ENCODE measurements around the gene PMVK. TPM values are rescaled to one million over a fixed set of nuclear protein-coding genes. Genes with fewer than 3 reads are reported as not detected.

PMVK gene
- total and polyA plus RNA-seq, 2 donors = 14.7 to 27.5 TPM

- Histone ChIP-seq H3K9me3 (ENCODE audit: control insufficient read depth in 2 of 2, insufficient read depth in 1 of 2, low read length in 1 of 2) (peaks cover 0 to 3% of the 10 kb centered on the region in 2 donors), H3K36me3 (ENCODE audit: control insufficient read depth in 2 of 2, insufficient read depth in 2 of 2, low read length in 1 of 2) (peaks cover 33 to 41% of the 10 kb centered on the region in 2 donors), H3K27me3 (ENCODE audit: control insufficient read depth in 2 of 2, insufficient read depth in 1 of 2, low read length in 1 of 2) (no peaks in the 10 kb centered on the region), H3K4me1 (ENCODE audit: control insufficient read depth in 2 of 2, insufficient read depth in 2 of 2, low read length in 2 of 2) (peaks cover 11 to 36% of the 10 kb centered on the region in 2 donors), H3K27ac (ENCODE audit: low read depth in 1 of 2, low read length in 1 of 2) (peak overlapping the region; percentile 43 to 70), H3K4me3 (ENCODE audit: low read length in 2 of 2) (peak overlapping the region in 1 of 2 donors; percentile 4)
- DNase-seq (ENCODE audit: low read depth in 6 of 9, low spot score in 9 of 9) = no peak
- WGBS = 83% methylated on average over 22 of the region's 22 CpGs
Measured at GRCh38 chr1:154969860-154970452, 33.4 kb upstream of the PMVK start.

GRCh38 chr1:154969246-154969645 is 32.7 kb upstream of the PMVK start:
- H3K9me3 ChIP-seq (ENCODE audit: control insufficient read depth in 2 of 2, insufficient read depth in 1 of 2, low read length in 1 of 2) = peaks cover 0 to 3% of the 10 kb centered on the region in 2 donors
- no peak for DNase-seq (ENCODE audit: low read depth in 6 of 9, low spot score in 9 of 9)
- H3K4me3 ChIP-seq (ENCODE audit: low read length in 2 of 2) = no peak overlapping the region
- H3K27ac ChIP-seq (ENCODE audit: low read depth in 1 of 2, low read length in 1 of 2) = no peak overlapping the region
- H3K27me3 ChIP-seq (ENCODE audit: control insufficient read depth in 2 of 2, insufficient read depth in 1 of 2, low read length in 1 of 2) = no peaks in the 10 kb centered on the region
- H3K36me3 ChIP-seq (ENCODE audit: control insufficient read depth in 2 of 2, insufficient read depth in 2 of 2, low read length in 1 of 2) = peaks cover 40 to 45% of the 10 kb centered on the region in 2 donors
- 94% methylated on average over 5 of the region's 5 CpGs for WGBS
- H3K4me1 ChIP-seq (ENCODE audit: control insufficient read depth in 2 of 2, insufficient read depth in 2 of 2, low read length in 2 of 2) = peaks cover 11 to 36% of the 10 kb centered on the region in 2 donors

- peaks cover 0 to 2% of the 10 kb centered on the region in 2 donors for H3K9me3 ChIP-seq (ENCODE audit: control insufficient read depth in 2 of 2, insufficient read depth in 1 of 2, low read length in 1 of 2)
- no peak for DNase-seq (ENCODE audit: low read depth in 6 of 9, low spot score in 9 of 9)
- 99% methylated on average over 3 of the region's 3 CpGs for WGBS
- no peak overlapping the region for H3K4me3 ChIP-seq (ENCODE audit: low read length in 2 of 2)
- peaks cover 43 to 49% of the 10 kb centered on the region in 2 donors for H3K36me3 ChIP-seq (ENCODE audit: control insufficient read depth in 2 of 2, insufficient read depth in 2 of 2, low read length in 1 of 2)
- H3K4me1 ChIP-seq (ENCODE audit: control insufficient read depth in 2 of 2, insufficient read depth in 2 of 2, low read length in 2 of 2) = peaks cover 11 to 37% of the 10 kb centered on the region in 2 donors
- peak overlapping the region in 1 of 2 donors; percentile 12 for H3K27ac ChIP-seq (ENCODE audit: low read depth in 1 of 2, low read length in 1 of 2)
- H3K27me3 ChIP-seq (ENCODE audit: control insufficient read depth in 2 of 2, insufficient read depth in 1 of 2, low read length in 1 of 2) = no peaks in the 10 kb centered on the region
Measured at GRCh38 chr1:154968731-154969130, 32.2 kb upstream of the PMVK start.

GRCh38 chr1:154967331-154967950 is 30.9 kb upstream of the PMVK start:
- H3K27me3 ChIP-seq (ENCODE audit: control insufficient read depth in 2 of 2, insufficient read depth in 1 of 2, low read length in 1 of 2) = no peaks in the 10 kb centered on the region
- no peak for DNase-seq (ENCODE audit: low read depth in 6 of 9, low spot score in 9 of 9)
- H3K36me3 ChIP-seq (ENCODE audit: control insufficient read depth in 2 of 2, insufficient read depth in 2 of 2, low read length in 1 of 2) = peaks cover 52 to 59% of the 10 kb centered on the region in 2 donors
- WGBS = 95% methylated on average over 5 of the region's 5 CpGs
- peaks cover 6 to 35% of the 10 kb centered on the region in 2 donors for H3K4me1 ChIP-seq (ENCODE audit: control insufficient read depth in 2 of 2, insufficient read depth in 2 of 2, low read length in 2 of 2)
- no peak overlapping the region for H3K27ac ChIP-seq (ENCODE audit: low read depth in 1 of 2, low read length in 1 of 2)
- H3K4me3 ChIP-seq (ENCODE audit: low read length in 2 of 2) = no peak overlapping the region
- H3K9me3 ChIP-seq (ENCODE audit: control insufficient read depth in 2 of 2, insufficient read depth in 1 of 2, low read length in 1 of 2) = no peaks in the 10 kb centered on the region

GRCh38 chr1:154966111-154966510 is 29.6 kb upstream of the PMVK start:
- no peak for DNase-seq (ENCODE audit: low read depth in 6 of 9, low spot score in 9 of 9)
- 96% methylated on average over 7 of the region's 7 CpGs for WGBS
- peaks cover 4 to 28% of the 10 kb centered on the region in 2 donors for H3K4me1 ChIP-seq (ENCODE audit: control insufficient read depth in 2 of 2, insufficient read depth in 2 of 2, low read length in 2 of 2)
- H3K36me3 ChIP-seq (ENCODE audit: control insufficient read depth in 2 of 2, insufficient read depth in 2 of 2, low read length in 1 of 2) = peaks cover 52 to 59% of the 10 kb centered on the region in 2 donors
- no peak overlapping the region for H3K27ac ChIP-seq (ENCODE audit: low read depth in 1 of 2, low read length in 1 of 2)
- peaks cover 0 to 5% of the 10 kb centered on the region in 2 donors for H3K9me3 ChIP-seq (ENCODE audit: control insufficient read depth in 2 of 2, insufficient read depth in 1 of 2, low read length in 1 of 2)
- no peak overlapping the region for H3K4me3 ChIP-seq (ENCODE audit: low read length in 2 of 2)
- H3K27me3 ChIP-seq (ENCODE audit: control insufficient read depth in 2 of 2, insufficient read depth in 1 of 2, low read length in 1 of 2) = no peaks in the 10 kb centered on the region

GRCh38 chr1:154964359-154964758 is 27.8 kb upstream of the PMVK start:
- Histone ChIP-seq H3K27me3 (ENCODE audit: control insufficient read depth in 2 of 2, insufficient read depth in 1 of 2, low read length in 1 of 2) (no peaks in the 10 kb centered on the region), H3K27ac (ENCODE audit: low read depth in 1 of 2, low read length in 1 of 2) (no peak overlapping the region), H3K36me3 (ENCODE audit: control insufficient read depth in 2 of 2, insufficient read depth in 2 of 2, low read length in 1 of 2) (peaks cover 56 to 57% of the 10 kb centered on the region in 2 donors), H3K4me3 (ENCODE audit: low read length in 2 of 2) (no peak overlapping the region), H3K9me3 (ENCODE audit: control insufficient read depth in 2 of 2, insufficient read depth in 1 of 2, low read length in 1 of 2) (peaks cover 0 to 5% of the 10 kb centered on the region in 2 donors), H3K4me1 (ENCODE audit: control insufficient read depth in 2 of 2, insufficient read depth in 2 of 2, low read length in 2 of 2) (peaks cover 8 to 28% of the 10 kb centered on the region in 2 donors)
- 88% methylated on average over 6 of the region's 6 CpGs for WGBS
- DNase-seq (ENCODE audit: low read depth in 6 of 9, low spot score in 9 of 9) = no peak

GRCh38 chr1:154963643-154964042 is 27.1 kb upstream of the PMVK start:
- Histone ChIP-seq H3K4me1 (ENCODE audit: control insufficient read depth in 2 of 2, insufficient read depth in 2 of 2, low read length in 2 of 2) (peaks cover 8 to 28% of the 10 kb centered on the region in 2 donors), H3K4me3 (ENCODE audit: low read length in 2 of 2) (no peak overlapping the region), H3K27me3 (ENCODE audit: control insufficient read depth in 2 of 2, insufficient read depth in 1 of 2, low read length in 1 of 2) (no peaks in the 10 kb centered on the region), H3K36me3 (ENCODE audit: control insufficient read depth in 2 of 2, insufficient read depth in 2 of 2, low read length in 1 of 2) (peaks cover 58 to 63% of the 10 kb centered on the region in 2 donors), H3K27ac (ENCODE audit: low read depth in 1 of 2, low read length in 1 of 2) (no peak overlapping the region), H3K9me3 (ENCODE audit: control insufficient read depth in 2 of 2, insufficient read depth in 1 of 2, low read length in 1 of 2) (peaks cover 0 to 5% of the 10 kb centered on the region in 2 donors)
- 95% methylated on average over 8 of the region's 8 CpGs for WGBS
- DNase-seq (ENCODE audit: low read depth in 6 of 9, low spot score in 9 of 9) = no peak

- peaks cover 54 to 66% of the 10 kb centered on the region in 2 donors for H3K36me3 ChIP-seq (ENCODE audit: control insufficient read depth in 2 of 2, insufficient read depth in 2 of 2, low read length in 1 of 2)
- H3K27me3 ChIP-seq (ENCODE audit: control insufficient read depth in 2 of 2, insufficient read depth in 1 of 2, low read length in 1 of 2) = no peaks in the 10 kb centered on the region
- H3K9me3 ChIP-seq (ENCODE audit: control insufficient read depth in 2 of 2, insufficient read depth in 1 of 2, low read length in 1 of 2) = peaks cover 0 to 5% of the 10 kb centered on the region in 2 donors
- WGBS = 94% methylated on average over 6 of the region's 6 CpGs
- DNase-seq (ENCODE audit: low read depth in 6 of 9, low spot score in 9 of 9) = no peak
- H3K27ac ChIP-seq (ENCODE audit: low read depth in 1 of 2, low read length in 1 of 2) = no peak overlapping the region
- H3K4me1 ChIP-seq (ENCODE audit: control insufficient read depth in 2 of 2, insufficient read depth in 2 of 2, low read length in 2 of 2) = peaks cover 8 to 32% of the 10 kb centered on the region in 2 donors
- peak overlapping the region in 1 of 2 donors; percentile 85 for H3K4me3 ChIP-seq (ENCODE audit: low read length in 2 of 2)
Measured at GRCh38 chr1:154962795-154963330, 26.3 kb upstream of the PMVK start.

GRCh38 chr1:154962156-154962749 is 25.7 kb upstream of the PMVK start:
- Histone ChIP-seq H3K4me1 (ENCODE audit: control insufficient read depth in 2 of 2, insufficient read depth in 2 of 2, low read length in 2 of 2) (peaks cover 8 to 36% of the 10 kb centered on the region in 2 donors), H3K36me3 (ENCODE audit: control insufficient read depth in 2 of 2, insufficient read depth in 2 of 2, low read length in 1 of 2) (peaks cover 48 to 66% of the 10 kb centered on the region in 2 donors), H3K4me3 (ENCODE audit: low read length in 2 of 2) (peak overlapping the region; percentile 78 to 85), H3K27me3 (ENCODE audit: control insufficient read depth in 2 of 2, insufficient read depth in 1 of 2, low read length in 1 of 2) (no peaks in the 10 kb centered on the region), H3K9me3 (ENCODE audit: control insufficient read depth in 2 of 2, insufficient read depth in 1 of 2, low read length in 1 of 2) (peaks cover 0 to 5% of the 10 kb centered on the region in 2 donors), H3K27ac (ENCODE audit: low read depth in 1 of 2, low read length in 1 of 2) (peak overlapping the region; percentile 97 to 99)
- WGBS = 5% methylated on average over 25 of the region's 25 CpGs
- DNase-seq (ENCODE audit: low read depth in 6 of 9, low spot score in 9 of 9) = peak in 1 of 9 donors; percentile 72
